Transverse colon (tissue), 4 donors: Measurements from ENCODE around the gene TRAPPC2L.

Experiments
- CTCF ChIP-seq, 5 experiments: fragments of 200-600 bp in 3 of 5; fragments of 450-650 bp in 2 of 5; sonication (generic) in 3 of 5; IDR thresholded peaks; 1 replicate in 2 of 5; 2 replicates in 3 of 5; pipeline ENCODE4 v1.5.1; 2016 to 2017; ENCODE audit warnings: antibody characterized with exemption in 5 of 5, inconsistent platforms in 3 of 5, mild to moderate bottlenecking in 2 of 5, moderate library complexity in 1 of 5
- POLR2A ChIP-seq: fragments of 450-650 bp; IDR thresholded peaks from one replicate; pipeline ENCODE4 v1.6.1; 2016; ENCODE audit warnings: antibody characterized with exemption, mild to moderate bottlenecking, moderate library complexity
- POLR2AphosphoS5 ChIP-seq, 3 donors: sonication (generic); formaldehyde crosslinking; IDR thresholded peaks; one replicate each; pipeline ENCODE4 v1.6.1; 2016; ENCODE audit warnings: antibody characterized with exemption in 3 of 3

GRCh38 chr16:88822281-88823040, 34.5 kb upstream of the TRAPPC2L start:
- no peak for TF ChIP-seq POLR2A
- TF ChIP-seq CTCF (IDR thresholded peaks at IDR 0.05) = no peak
- no peak for TF ChIP-seq POLR2AphosphoS5 (IDR thresholded peaks at IDR 0.05)
